NCI-H1930 (cell line): ENCODE data around the gene ANKRD12.

Source experiments
- DNase-seq, 2 experiments: peaks; one replicate each; lab custom pipeline; 2025; lab: John Stamatoyannopoulos, UW

The ANKRD12 gene

GRCh38 chr18:9106800-9107584 lies 29.6 kb upstream of the ANKRD12 start:
- DNase-seq = no peak

DNA sequence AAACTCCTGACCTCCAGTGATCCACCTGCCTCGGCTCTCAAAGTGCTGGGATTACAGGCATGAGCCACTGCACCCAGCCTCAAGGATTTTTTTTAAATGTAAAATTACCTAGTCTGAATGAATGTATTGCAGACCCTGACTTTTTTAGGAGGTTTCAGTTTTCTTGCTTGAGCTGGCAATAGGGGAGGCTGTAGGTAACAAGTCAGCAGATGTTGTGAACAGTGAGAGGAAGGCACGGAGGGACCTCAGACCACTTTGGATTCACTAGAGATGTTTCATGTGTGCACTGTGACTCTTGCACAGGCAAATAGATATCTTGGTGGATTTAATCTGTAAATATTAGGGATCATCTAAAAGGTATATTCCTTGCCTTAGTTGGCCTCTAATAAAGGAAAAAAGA lies 27.7 kb upstream of the ANKRD12 start:
- no peak for DNase-seq

DNA sequence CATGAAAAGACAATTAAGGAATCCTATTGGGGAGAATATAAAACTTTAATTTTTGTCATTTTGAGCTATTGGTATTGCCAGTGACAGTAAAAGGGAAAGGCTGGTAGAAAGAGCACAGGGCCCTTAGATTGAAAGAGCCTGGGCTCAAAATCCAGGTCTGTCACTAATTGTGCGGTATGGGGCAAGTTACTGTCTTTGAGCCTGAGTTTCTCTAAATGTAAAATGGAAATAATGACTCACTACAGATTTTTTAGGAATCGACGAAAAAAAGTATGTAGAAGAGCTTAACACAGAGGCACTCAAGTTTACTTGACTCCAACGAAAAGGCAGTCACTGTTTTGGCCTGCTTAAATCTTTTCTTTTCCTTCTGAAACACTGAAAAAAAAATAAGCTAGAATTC lies 27.1 kb upstream of the ANKRD12 start:
- no peak for DNase-seq

DNA sequence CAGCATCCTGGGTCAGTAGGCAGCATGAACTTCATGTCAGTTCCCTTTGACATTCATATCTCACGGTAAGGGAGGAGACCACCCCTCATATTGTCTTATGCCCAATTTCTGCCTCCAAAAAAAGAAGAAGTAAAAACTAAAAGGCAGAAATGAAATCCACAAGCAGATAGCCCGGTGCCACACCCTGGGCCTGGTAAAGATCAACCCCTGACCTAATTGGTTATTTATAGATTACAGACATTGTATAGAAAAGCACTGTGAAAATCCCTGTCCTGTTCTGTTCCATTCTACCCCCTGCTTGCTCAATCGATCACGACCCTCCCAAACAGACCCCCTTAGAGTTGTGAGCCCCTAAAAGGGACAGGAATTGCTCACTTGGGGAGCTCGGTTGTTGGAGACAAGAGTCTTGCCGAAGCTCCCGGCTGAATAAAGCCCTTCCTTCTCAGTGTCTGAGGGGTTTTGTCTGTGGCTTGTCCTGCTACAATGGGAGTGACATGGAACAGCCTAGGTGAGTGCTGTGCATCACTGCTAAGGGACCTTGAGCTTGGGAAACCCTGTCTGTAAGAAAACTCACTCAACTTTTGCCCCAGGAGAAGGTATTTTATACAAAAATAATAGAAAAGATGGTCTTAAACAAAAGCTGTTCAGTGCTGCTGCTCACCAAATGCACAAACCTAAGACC lies 23.0 kb upstream of the ANKRD12 start:
- no peak for DNase-seq

- no peak for DNase-seq
These were observed 20.6 kb upstream of the ANKRD12 start for GRCh38 chr18:9115984-9116383.

GRCh38 chr18:9117980-9118841 lies 18.4 kb upstream of the ANKRD12 start:
- DNase-seq = no peak

- DNase-seq = no peak
These were observed 15.8 kb upstream of the ANKRD12 start for GRCh38 chr18:9120796-9121195.

DNA sequence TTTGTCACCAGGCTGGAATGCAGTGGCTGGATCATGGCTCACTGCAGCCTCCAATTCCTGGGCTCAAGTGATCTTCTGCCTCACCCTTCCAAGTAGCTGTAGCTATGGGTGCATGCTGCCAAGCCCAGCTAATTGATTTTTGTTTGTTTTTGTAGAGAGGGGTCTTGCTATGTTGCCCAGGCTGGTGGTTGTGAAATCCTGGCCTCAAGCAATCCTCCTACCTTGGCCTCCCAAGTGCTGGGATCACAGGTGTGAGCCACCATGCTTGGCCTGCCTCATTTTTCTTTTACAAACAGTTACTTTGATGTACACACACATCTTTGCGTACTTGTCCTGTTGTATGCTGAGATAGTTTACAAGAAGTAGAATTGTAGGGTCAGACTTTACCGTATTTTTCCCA lies 13.1 kb upstream of the ANKRD12 start:
- DNase-seq = no peak

DNA sequence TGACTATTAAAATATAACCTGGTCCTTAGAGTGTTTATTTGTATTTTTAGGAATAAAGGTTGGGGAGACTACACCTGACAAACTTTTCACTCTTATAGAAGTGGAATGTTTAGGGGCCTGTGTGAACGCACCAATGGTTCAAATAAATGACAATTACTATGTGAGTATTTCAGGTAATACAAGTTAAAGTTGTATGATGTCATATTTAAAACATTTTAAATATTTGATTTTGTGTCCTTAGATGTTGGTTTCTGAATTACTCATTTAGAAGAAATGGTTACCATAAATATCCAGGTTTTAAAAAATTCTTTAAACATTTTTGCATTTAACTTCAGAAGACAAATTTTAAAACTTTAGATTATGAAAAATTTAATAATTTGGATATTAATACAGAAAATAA lies 11.8 kb upstream of the ANKRD12 start:
- no peak for DNase-seq

GRCh38 chr18:9126337-9126736 lies 10.2 kb upstream of the ANKRD12 start:
- no peak for DNase-seq

DNA sequence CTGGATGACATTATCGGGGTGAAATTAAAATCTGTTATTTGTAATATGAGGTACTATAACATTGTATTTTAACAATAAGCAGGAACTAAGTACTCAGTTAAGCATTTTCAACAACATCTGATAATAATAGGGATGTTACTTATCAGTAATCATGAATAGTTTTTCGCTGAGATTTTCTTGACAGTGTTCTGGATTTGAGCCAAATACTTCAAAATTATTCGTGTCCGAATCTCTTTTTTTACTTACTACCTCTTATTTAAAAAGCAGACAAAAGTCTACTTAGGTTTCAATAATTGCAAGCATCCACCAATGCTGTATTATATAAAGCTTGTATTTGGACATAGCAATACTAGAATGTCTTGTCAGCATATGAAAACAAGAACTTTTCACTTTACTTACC lies 6.4 kb upstream of the ANKRD12 start:
- no peak for DNase-seq

DNA sequence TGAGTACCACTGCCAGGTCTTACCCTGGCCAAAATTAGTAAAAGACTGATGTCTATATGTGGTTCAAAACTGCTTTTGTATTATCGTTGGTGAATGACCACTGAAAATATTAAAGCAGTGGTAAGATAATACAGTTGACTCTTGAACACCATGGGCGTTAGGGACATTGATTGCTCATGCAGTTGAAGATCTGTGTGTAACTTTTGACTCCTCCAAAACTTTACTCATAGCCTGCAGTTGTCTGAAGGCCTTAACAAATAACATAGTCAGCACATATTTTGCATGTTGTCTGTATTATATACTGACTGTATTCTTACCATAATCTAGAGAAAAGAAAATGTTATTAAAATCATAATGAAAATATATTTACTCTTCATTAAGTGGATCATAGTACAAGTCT lies 5.8 kb upstream of the ANKRD12 start:
- DNase-seq = no peak

GRCh38 chr18:9132628-9133027 lies 4.0 kb upstream of the ANKRD12 start:
- no peak for DNase-seq

DNA sequence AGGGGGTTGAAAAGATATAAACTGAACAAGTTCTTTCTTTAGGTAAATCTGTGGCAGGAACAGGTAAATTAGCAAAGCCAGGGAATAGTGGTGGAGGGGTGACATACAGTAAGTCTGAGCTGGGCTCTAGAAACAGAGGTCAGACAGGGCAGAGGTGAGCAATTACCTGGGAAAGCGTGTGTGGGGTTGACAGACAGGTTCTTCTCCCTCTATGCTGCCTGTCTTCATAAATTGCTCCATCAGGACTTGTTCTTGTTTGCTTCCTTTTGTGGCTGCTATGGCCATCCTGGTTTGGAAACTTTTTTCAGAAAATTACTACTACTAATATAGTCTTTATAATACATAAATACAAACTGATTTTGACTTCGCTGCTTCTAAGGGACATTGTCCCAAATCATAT lies 3.4 kb upstream of the ANKRD12 start:
- DNase-seq = no peak

DNA sequence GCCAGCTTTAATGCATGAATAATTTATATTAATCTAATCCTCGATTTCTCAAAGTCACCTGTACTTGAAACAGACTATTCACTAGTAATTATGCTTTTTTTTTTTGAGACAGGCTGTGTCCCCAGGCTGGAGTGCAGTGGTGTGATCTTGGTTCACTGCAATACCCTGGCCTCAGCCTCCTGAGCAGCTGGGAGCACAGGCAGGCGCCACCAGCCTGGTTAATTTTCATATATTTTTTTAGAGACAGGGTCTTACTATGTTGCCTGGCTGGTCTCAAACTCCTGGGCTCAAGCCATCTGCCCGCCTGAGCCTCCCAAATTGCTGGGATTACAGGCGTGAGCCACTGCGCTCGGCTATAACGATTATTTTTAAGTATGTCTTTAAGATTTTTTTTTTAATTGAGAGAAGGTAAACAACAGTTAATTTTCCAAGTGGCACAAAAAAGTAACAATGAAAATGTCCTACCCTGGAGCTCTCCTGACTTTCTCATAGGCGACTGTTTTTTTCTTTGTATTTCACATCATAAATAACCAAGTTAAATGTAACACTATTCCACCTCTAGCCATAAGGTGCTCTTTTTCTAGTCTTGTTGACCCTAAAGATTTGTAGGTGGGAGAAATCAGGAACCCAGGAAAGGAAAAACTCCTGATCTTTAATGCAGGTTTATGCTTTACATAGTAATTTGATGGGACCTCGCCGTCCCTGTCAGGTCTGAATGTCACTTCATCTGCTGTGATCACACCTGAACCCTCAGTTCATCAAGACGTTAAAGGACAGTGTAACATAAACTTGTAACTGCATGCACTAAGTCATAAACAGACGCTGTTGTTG lies 1.3 kb upstream of the ANKRD12 start:
- DNase-seq = no peak

DNA sequence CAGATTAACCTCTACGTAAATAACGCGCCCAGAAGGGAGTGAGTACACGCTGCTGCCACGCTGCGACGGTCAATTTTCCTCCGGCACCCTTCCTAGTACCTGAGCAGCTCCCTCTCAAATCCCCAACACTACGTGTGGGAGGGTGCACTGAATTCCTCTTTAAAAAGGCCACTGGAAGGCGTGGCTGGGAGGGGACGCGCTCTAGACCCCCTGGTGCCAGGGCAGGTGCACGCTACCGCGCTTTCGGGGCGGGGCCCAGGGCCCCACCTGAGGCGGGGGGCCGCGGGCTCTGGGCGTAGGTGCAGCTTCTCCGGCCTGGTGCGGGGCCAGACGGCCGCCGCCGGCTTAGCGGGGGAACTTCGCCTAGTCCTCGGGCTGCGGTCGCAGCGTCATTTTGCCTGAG lies 668 bp upstream of the ANKRD12 start:
- DNase-seq = peak; percentile 27 to 37

DNA sequence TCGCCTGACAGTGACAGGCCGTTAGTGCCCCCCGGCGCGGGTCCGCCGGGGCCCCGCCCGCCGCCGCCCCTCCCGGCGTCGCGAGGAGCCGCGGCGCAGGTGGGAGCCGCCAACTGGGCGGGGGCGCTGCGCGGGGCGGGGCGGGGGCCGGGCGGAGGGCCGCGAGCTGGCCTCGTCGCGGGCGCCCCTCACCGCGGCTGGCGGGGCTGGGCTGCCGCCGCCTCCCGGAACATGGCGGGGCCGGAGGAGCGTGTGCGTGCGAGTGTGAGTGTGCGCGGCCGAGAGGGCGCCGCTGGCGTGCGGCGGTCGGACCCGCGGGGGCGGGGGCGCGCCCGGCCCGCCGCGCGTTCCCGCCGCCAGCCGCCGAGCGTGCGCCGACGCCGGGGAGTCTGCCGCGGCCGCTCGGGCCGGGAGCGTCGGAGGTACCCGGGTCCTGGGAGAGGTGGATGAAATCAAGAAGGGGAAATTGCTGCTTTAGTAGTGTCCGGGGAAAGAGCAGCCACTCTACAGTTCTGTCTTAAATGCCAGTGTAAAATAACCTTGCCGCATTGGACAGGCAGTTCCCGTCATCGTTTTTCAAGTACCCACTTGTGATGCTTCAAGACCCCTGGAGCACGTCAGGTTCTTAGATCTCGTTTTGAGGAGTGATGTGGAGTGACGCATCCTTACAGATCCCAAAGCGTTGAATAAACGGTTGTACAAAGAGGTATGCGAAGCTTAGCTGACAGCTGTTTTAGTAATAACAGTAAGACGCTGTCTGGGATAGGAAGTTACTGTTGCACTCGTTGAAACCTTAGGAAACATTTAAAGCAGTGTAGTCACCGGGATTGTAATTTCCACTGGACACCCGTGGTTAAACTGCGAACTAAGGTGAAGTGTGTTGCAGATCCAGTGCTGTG lies 836 bp downstream of the ANKRD12 start:
- DNase-seq = peak; percentile 52 to 77

DNA sequence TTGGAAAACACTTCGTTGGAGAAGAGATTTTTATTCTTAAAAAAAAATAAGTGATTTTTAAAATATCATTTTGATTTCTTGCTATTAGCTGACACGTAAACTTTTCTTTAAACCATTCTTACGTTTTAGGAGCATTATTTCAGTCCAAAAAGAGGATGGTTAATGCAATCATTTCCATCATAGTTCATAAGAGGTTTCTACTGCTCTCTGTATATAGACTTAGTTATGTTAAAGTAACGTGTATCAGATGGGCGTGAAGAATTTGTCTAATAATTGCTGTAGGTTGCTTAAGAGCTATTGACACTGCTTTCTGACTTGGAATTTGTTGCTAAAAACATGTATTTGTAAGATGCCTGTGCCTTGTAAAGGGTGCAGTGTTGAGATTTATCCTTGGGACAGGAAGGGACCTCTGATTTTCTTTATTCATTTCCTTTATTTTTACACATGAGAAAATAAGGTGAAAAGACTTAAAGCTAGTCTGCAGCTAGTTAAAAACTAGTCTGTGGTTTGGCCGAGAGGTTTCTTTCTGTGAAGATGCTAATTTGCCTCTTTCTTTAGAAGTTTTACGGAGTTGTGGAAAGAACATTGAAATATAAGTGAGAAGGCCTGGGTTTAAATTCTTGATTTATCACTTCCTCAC lies 2.9 kb downstream of the ANKRD12 start:
- DNase-seq = no peak

GRCh38 chr18:9140381-9140780 lies 3.8 kb downstream of the ANKRD12 start:
- no peak for DNase-seq

GRCh38 chr18:9140984-9141383 lies 4.4 kb downstream of the ANKRD12 start:
- DNase-seq = no peak
